H1 (cell line): ENCODE data around the gene ZNF469. TPM values are rescaled to one million over a fixed set of nuclear protein-coding genes. Genes with fewer than 3 reads are reported as not detected.

Experiments used
- CTCF ChIA-PET: fragments of 300-600 bp; sonication (Branson Sonifier 250); formaldehyde crosslinking; loops from one replicate; lab custom pipeline; 2021; ENCODE audit not compliant: partially characterized antibody; lab: Charles Lee
- POLR2A ChIA-PET: fragments of 300-600 bp; sonication (Branson Sonifier 250); formaldehyde crosslinking; loops from one replicate; lab custom pipeline; 2021; ENCODE audit warnings: inconsistent platforms; ENCODE audit not compliant: partially characterized antibody; lab: Charles Lee
- DNase-seq, 2 experiments: peaks; one replicate each; pipeline versions ENCODE4 v3.0.0 to v3.0.0-alpha.2; 2010 to 2022; ENCODE audit warnings: low spot score in 2 of 2, low read depth in 1 of 2, mixed read lengths in 1 of 2
- FAIRE-seq: peaks from 2 replicates; lab custom pipeline; 2011; peaks lifted over from hg19 to GRCh38; lab: Jason Lieb, UNC
- H2AFZ ChIP-seq: 2 replicates; pipeline ENCODE4 v1.8.1; 2012; ENCODE audit warnings: low read length, inconsistent platforms
- H2AK5ac ChIP-seq: 2 replicates; pipeline ENCODE4 v1.6.1; 2013; ENCODE audit warnings: low read depth, low read length
- H2BK120ac ChIP-seq: replicated peaks from 2 replicates; pipeline ENCODE3; 2013; ENCODE audit warnings: low read depth, low read length, inconsistent platforms
- H2BK12ac ChIP-seq: 2 replicates; pipeline ENCODE4 v1.6.1; 2013; ENCODE audit warnings: low read depth, low read length
- H2BK15ac ChIP-seq: 2 replicates; pipeline ENCODE4 v1.6.1; 2013; ENCODE audit warnings: low read length
- H2BK20ac ChIP-seq: 2 replicates; pipeline ENCODE4 v1.6.1; 2013; ENCODE audit warnings: low read length
- H2BK5ac ChIP-seq: 2 replicates; pipeline ENCODE4 v1.6.1; 2013; ENCODE audit warnings: low read depth, low read length
- H3K14ac ChIP-seq: 2 replicates; pipeline ENCODE4 v1.6.1; 2013; ENCODE audit warnings: inconsistent platforms; ENCODE audit not compliant: insufficient read length
- H3K18ac ChIP-seq: 2 replicates; pipeline ENCODE4 v1.6.1; 2013; ENCODE audit warnings: low read length; ENCODE audit errors: extremely low read depth
- H3K23ac ChIP-seq: 2 replicates; pipeline ENCODE4 v1.6.1; 2013; ENCODE audit warnings: inconsistent platforms; ENCODE audit not compliant: insufficient read length
- H3K23me2 ChIP-seq: 2 replicates; pipeline ENCODE4 v1.6.1; 2013; ENCODE audit warnings: low read depth, low read length
- H3K27ac ChIP-seq: 2 replicates; pipeline ENCODE4 v1.6.1; 2011; ENCODE audit warnings: low read depth, low read length, inconsistent platforms
- H3K27me3 ChIP-seq, 4 experiments: replicated peaks in 1 of 4; 1 replicate in 1 of 4; 2 replicates in 3 of 4; pipeline versions ENCODE4 v1.6.1 to v1.8.1; 2011 to 2013; ENCODE audit warnings: low read length in 3 of 4, mild to moderate bottlenecking in 3 of 4, inconsistent platforms in 2 of 4, mixed read lengths in 2 of 4, moderate library complexity in 1 of 4; ENCODE audit not compliant: control insufficient read depth in 3 of 4, insufficient read depth in 3 of 4; ENCODE audit errors: extremely low read depth in 1 of 4
- H3K36me3 ChIP-seq, 4 experiments: 2 replicates each; pipeline versions ENCODE4 v1.6.1 to v1.8.1; 2011 to 2013; ENCODE audit warnings: mild to moderate bottlenecking in 4 of 4, low read length in 3 of 4, moderate library complexity in 2 of 4, control low read depth in 1 of 4, inconsistent platforms in 1 of 4; ENCODE audit not compliant: insufficient read depth in 4 of 4, control insufficient read depth in 2 of 4
- H3K4ac ChIP-seq: replicated peaks from 2 replicates; pipeline ENCODE3; 2013; ENCODE audit warnings: low read length, low read depth, mixed read lengths, inconsistent platforms; ENCODE audit not compliant: insufficient read length
- H3K4me1 ChIP-seq, 4 experiments: replicated peaks in 1 of 4; 1 replicate in 1 of 4; 2 replicates in 3 of 4; pipeline versions ENCODE4 v1.6.1 to v1.8.1; 2011 to 2013; ENCODE audit warnings: low read length in 3 of 4, inconsistent platforms in 2 of 4, mixed read lengths in 1 of 4; ENCODE audit not compliant: insufficient read depth in 4 of 4, control insufficient read depth in 3 of 4
- H3K4me2 ChIP-seq, 2 experiments: 2 replicates each; pipeline versions ENCODE4 v1.6.1 to v1.8.1; 2011 to 2013; ENCODE audit warnings: low read depth in 2 of 2, low read length in 2 of 2, control low read depth in 1 of 2, inconsistent platforms in 1 of 2, mild to moderate bottlenecking in 1 of 2; ENCODE audit not compliant: insufficient read depth in 1 of 2
- H3K4me3 ChIP-seq, 4 experiments: fragments of 200-600, 300-600 bp in 1 of 4; sonication (generic), shearing (Covaris generic), sonication (Bioruptor Twin) in 1 of 4; 2 replicates each; pipeline versions ENCODE4 v1.5.1 to v1.8.1; 2011 to 2016; ENCODE audit warnings: low read length in 4 of 4, low read depth in 3 of 4, control low read depth in 2 of 4, inconsistent platforms in 2 of 4, mild to moderate bottlenecking in 2 of 4, mixed read lengths in 1 of 4, moderate library complexity in 1 of 4; ENCODE audit not compliant: insufficient read depth in 2 of 4; ENCODE audit errors: extremely low read depth in 1 of 4
- H3K56ac ChIP-seq: replicated peaks from 2 replicates; pipeline ENCODE3; 2013; ENCODE audit warnings: low read depth, mild to moderate bottlenecking, mixed read lengths, low read length, inconsistent platforms; ENCODE audit not compliant: insufficient read length
- H3K79me1 ChIP-seq: 2 replicates; pipeline ENCODE4 v1.6.1; 2013; ENCODE audit warnings: low read depth, low read length, control low read depth
- H3K79me2 ChIP-seq, 2 experiments: 2 replicates each; pipeline versions ENCODE4 v1.6.1 to v1.8.1; 2012 to 2013; ENCODE audit warnings: low read length in 2 of 2, mild to moderate bottlenecking in 2 of 2, inconsistent platforms in 1 of 2; ENCODE audit not compliant: insufficient read depth in 2 of 2, control insufficient read depth in 1 of 2
- H3K9ac ChIP-seq, 4 experiments: replicated peaks in 1 of 4; 1 replicate in 1 of 4; 2 replicates in 3 of 4; pipeline versions ENCODE4 v1.6.1 to v1.8.1; 2011 to 2013; ENCODE audit warnings: low read depth in 3 of 4, low read length in 3 of 4, control low read depth in 2 of 4, mild to moderate bottlenecking in 2 of 4, moderate library complexity in 2 of 4, inconsistent platforms in 1 of 4; ENCODE audit errors: extremely low read depth in 1 of 4
- H3K9me3 ChIP-seq, 2 experiments: 2 replicates each; pipeline versions ENCODE4 v1.6.1 to v1.8.1; 2012 to 2013; ENCODE audit warnings: mild to moderate bottlenecking in 2 of 2, moderate library complexity in 2 of 2, control low read depth in 1 of 2, inconsistent platforms in 1 of 2, low read depth in 1 of 2, low read length in 1 of 2, mixed read lengths in 1 of 2; ENCODE audit not compliant: insufficient read depth in 2 of 2
- H4K20me1 ChIP-seq, 2 experiments: replicated peaks in 1 of 2; 2 replicates each; pipeline versions ENCODE3 to v1.8.1; 2011 to 2013; ENCODE audit warnings: inconsistent platforms in 2 of 2, low read length in 2 of 2, mild to moderate bottlenecking in 1 of 2; ENCODE audit not compliant: insufficient read depth in 2 of 2, control insufficient read depth in 1 of 2
- H4K5ac ChIP-seq: 2 replicates; pipeline ENCODE4 v1.6.1; 2013; ENCODE audit warnings: low read length, low read depth, mixed read lengths, inconsistent platforms; ENCODE audit not compliant: insufficient read length
- H4K8ac ChIP-seq: 2 replicates; pipeline ENCODE4 v1.8.0; 2013; ENCODE audit warnings: mild to moderate bottlenecking, moderate library complexity, low read length, inconsistent platforms; ENCODE audit not compliant: insufficient read depth; ENCODE audit errors: extremely low read depth
- H4K91ac ChIP-seq: replicated peaks from 2 replicates; pipeline ENCODE3; 2013; ENCODE audit warnings: low read length, mixed read lengths, inconsistent platforms; ENCODE audit not compliant: insufficient read length
- BCL11A ChIP-seq, 2 experiments: IDR thresholded peaks; one replicate each; pipeline ENCODE4 v1.6.1; 2011; ENCODE audit warnings: low read depth in 2 of 2, low read length in 2 of 2, mild to moderate bottlenecking in 2 of 2
- CTBP2 ChIP-seq: IDR thresholded peaks from 2 replicates; pipeline ENCODE4 v1.7.0; 2011; ENCODE audit warnings: borderline replicate concordance, mild to moderate bottlenecking, moderate library complexity, mixed read lengths, low read length; ENCODE audit not compliant: insufficient read depth, insufficient read length
- E2F6 ChIP-seq: IDR thresholded peaks from 2 replicates; pipeline ENCODE4 v1.6.1; 2012; ENCODE audit warnings: inconsistent platforms
- EZH2 ChIP-seq: fragments of 200-600 bp; sonication (generic); IDR thresholded peaks from 2 replicates; pipeline ENCODE4 v1.7.1; 2012; ENCODE audit warnings: low read depth, mild to moderate bottlenecking, moderate library complexity, low read length, inconsistent platforms; ENCODE audit not compliant: severe bottlenecking
- JUND ChIP-seq: IDR thresholded peaks from 2 replicates; pipeline ENCODE4 v1.6.1; 2011; ENCODE audit warnings: mild to moderate bottlenecking, improper control_type of control experiment, low read length
- KDM1A ChIP-seq: fragments of 200-600, 300-600 bp; sonication (generic); IDR thresholded peaks from 2 replicates; pipeline ENCODE4 v1.7.1; 2016; ENCODE audit warnings: mild to moderate bottlenecking, low read length, borderline replicate concordance
- POU5F1 ChIP-seq: IDR thresholded peaks from 2 replicates; pipeline ENCODE4 v1.6.1; 2011; ENCODE audit warnings: low read depth, mild to moderate bottlenecking, low read length, moderate library complexity
- SIRT6 ChIP-seq: IDR thresholded peaks from one replicate; pipeline ENCODE4 v1.7.1; 2012; ENCODE audit warnings: low read length, inconsistent platforms
- WGBS, 2 experiments: shearing (Covaris generic) in 1 of 2; methylation state at CpG; one replicate each; pipeline versions ENCODE4 v1.1.6 to v1.1.7; 2013 to 2015; ENCODE audit warnings: low lambda C conversion rate in 2 of 2, mixed read lengths in 2 of 2, inconsistent platforms in 1 of 2, low coverage in 1 of 2, missing lambda C conversion rate in 1 of 2; ENCODE audit not compliant: insufficient replicate concordance in 2 of 2, insufficient coverage in 1 of 2, insufficient read length in 1 of 2; ENCODE audit errors: extremely low coverage in 1 of 2, missing lambda C conversion rate in 1 of 2; 5-methylcytosine and 5-hydroxymethylcytosine counted together
- polyA plus RNA-seq, 7 experiments: library from polyadenylated mRNA; depleted of rRNA in 3 of 7; stranded (reverse) in 5 of 7; unstranded in 2 of 7; fragments of >200 nt in 5 of 7; fragments of 200-250 nt in 2 of 7; gene quantifications; 1 replicate in 5 of 7; 2 replicates in 1 of 7; 4 replicates in 1 of 7; pipeline versions ENCODE4 v1.2.1 to v1.2.3, GENCODE V29; 2011 to 2013; ENCODE audit warnings: missing spikeins in 2 of 7, mixed read lengths in 2 of 7
- total RNA-seq: library from RNA; stranded (reverse); fragmentation: NEBNext Ultra II Directional; extraction: Animal tissue kit (Norgen Biotek cat#: 25700); gene quantifications from 2 replicates; pipeline ENCODE4 v1.2.1, GENCODE V29; 2021
- TF ChIP-seq, protein P1 (sequence below): IDR thresholded peaks from 2 replicates; pipeline ENCODE4 v1.6.1; 2012; ENCODE audit warnings: low read length, inconsistent platforms

The ZNF469 gene
- total and polyA plus RNA-seq, 2 of the 8 experiments (the other 6 are each of a cell fraction or from before 2014, with no cell fraction given), result 0.30 to 1.8 TPM

GRCh38 chr16:88346680-88347505 lies 35.9 kb upstream of the ZNF469 start:
- Histone ChIP-seq H2BK120ac (no peak overlapping the region), H4K20me1 (peaks cover 0 to 7% of the 10 kb centered on the region in 2 experiments), H3K79me2 (no peaks in the 10 kb centered on the region), H2BK20ac (no peak overlapping the region), H4K8ac (no peak overlapping the region), H3K79me1 (0 out of 2 replicates have a peak, but pooled peaks cover 2% of the 10 kb centered on the region), H3K4me3 (no peak overlapping the region), H4K91ac (no peak overlapping the region), H2AK5ac (no peak overlapping the region), H3K27me3 (no peaks in the 10 kb centered on the region), H3K9ac (no peak overlapping the region), H3K56ac (no peak overlapping the region), H3K9me3 (no peaks in the 10 kb centered on the region; a peak in 2 of 4 replicates), H3K23ac (no peak overlapping the region), H2BK15ac (no peak overlapping the region), H3K36me3 (no peaks in the 10 kb centered on the region; a peak in 1 of 8 replicates), H3K4me1 (peaks cover 0 to 4% (median 0%) of the 10 kb centered on the region in 4 experiments; a peak in 1 of 7 replicates), H2BK5ac (no peak overlapping the region), H3K18ac (no peak overlapping the region), H3K23me2 (peaks cover 4% of the 10 kb centered on the region; the same call in 1 of the 2 replicates), H3K27ac (no peak overlapping the region), H3K4me2 (no peak overlapping the region), H2BK12ac (no peak overlapping the region), H2AFZ (no peak overlapping the region), H3K4ac (no peak overlapping the region), H4K5ac (no peak overlapping the region), H3K14ac (no peak overlapping the region)
- FAIRE-seq (no peak), DNase-seq (no peak)
- 90% methylated on average over 26 of the region's 26 CpGs; no CpG with 5 or more reads in 1 of the 2 experiments for WGBS, 2 experiments
- POLR2A ChIA-PET, result no interaction called here
- CTCF ChIA-PET, result interaction anchor here (0.6 kb wide), 2 partner anchors 190 to 374 kb away, joined by 3 read pairs; no protein-coding TSS in a partner anchor
- TF ChIP-seq POU5F1 (no peak), E2F6 (no peak), BCL11A (IDR thresholded peaks at IDR 0.05; ENCODE audit: low read depth in 2 of 2, low read length in 2 of 2) (no peak), SIRT6 (no peak), KDM1A (no peak), CTBP2 (no peak), JUND (no peak), EZH2 (no peak)
- TF ChIP-seq, protein P1, sequence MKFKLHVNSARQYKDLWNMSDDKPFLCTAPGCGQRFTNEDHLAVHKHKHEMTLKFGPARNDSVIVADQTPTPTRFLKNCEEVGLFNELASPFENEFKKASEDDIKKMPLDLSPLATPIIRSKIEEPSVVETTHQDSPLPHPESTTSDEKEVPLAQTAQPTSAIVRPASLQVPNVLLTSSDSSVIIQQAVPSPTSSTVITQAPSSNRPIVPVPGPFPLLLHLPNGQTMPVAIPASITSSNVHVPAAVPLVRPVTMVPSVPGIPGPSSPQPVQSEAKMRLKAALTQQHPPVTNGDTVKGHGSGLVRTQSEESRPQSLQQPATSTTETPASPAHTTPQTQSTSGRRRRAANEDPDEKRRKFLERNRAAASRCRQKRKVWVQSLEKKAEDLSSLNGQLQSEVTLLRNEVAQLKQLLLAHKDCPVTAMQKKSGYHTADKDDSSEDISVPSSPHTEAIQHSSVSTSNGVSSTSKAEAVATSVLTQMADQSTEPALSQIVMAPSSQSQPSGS, result no peak
